Measurements from ENCODE around the gene LCN2. TPM values are rescaled to one million over a fixed set of nuclear protein-coding genes. Genes with fewer than 3 reads are reported as not detected.

Gene LCN2
- total RNA-seq, 3 donors from 2014 or later = 16.8 to 456 (median 20.5) TPM

- no peak for ATAC-seq
- TF ChIP-seq, protein P1, sequence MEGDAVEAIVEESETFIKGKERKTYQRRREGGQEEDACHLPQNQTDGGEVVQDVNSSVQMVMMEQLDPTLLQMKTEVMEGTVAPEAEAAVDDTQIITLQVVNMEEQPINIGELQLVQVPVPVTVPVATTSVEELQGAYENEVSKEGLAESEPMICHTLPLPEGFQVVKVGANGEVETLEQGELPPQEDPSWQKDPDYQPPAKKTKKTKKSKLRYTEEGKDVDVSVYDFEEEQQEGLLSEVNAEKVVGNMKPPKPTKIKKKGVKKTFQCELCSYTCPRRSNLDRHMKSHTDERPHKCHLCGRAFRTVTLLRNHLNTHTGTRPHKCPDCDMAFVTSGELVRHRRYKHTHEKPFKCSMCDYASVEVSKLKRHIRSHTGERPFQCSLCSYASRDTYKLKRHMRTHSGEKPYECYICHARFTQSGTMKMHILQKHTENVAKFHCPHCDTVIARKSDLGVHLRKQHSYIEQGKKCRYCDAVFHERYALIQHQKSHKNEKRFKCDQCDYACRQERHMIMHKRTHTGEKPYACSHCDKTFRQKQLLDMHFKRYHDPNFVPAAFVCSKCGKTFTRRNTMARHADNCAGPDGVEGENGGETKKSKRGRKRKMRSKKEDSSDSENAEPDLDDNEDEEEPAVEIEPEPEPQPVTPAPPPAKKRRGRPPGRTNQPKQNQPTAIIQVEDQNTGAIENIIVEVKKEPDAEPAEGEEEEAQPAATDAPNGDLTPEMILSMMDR (IDR thresholded peaks at IDR 0.05) = no peak
- DNase-seq = no peak
Observed at GRCh38 chr9:128148509-128149000, 698 bp upstream of the LCN2 start.

GRCh38 chr9:128149951-128150593, 819 bp downstream of the LCN2 start:
- H3K36me3 ChIP-seq (ENCODE audit: low read depth) = no peaks in the 10 kb centered on the region
- no peak overlapping the region for H3K4me3 ChIP-seq
- ATAC-seq (no peak), DNase-seq (peak in 2 of 3 donors; percentile 39 to 55)
- TF ChIP-seq, protein P1 (IDR thresholded peaks at IDR 0.05) = no peak
- H3K9me3 ChIP-seq = no peaks in the 10 kb centered on the region
- intact Hi-C loops (cut with DNase I, micrococcal nuclease) = no loop called here
- H3K4me1 ChIP-seq (ENCODE audit: low read depth) = peaks cover 21% of the 10 kb centered on the region

More at GRCh38 chr9:128148509-128149000, 698 bp upstream of the LCN2 start:
- Histone ChIP-seq H3K4me3 (no peak overlapping the region), H3K36me3 (ENCODE audit: low read depth) (no peaks in the 10 kb centered on the region), H3K4me1 (ENCODE audit: low read depth) (peaks cover 27% of the 10 kb centered on the region), H3K9me3 (no peaks in the 10 kb centered on the region)
- intact Hi-C loops (cut with DNase I, micrococcal nuclease) = no loop called here

- no peaks in the 10 kb centered on the region for H3K36me3 ChIP-seq (ENCODE audit: low read depth)
- H3K4me3 ChIP-seq = no peak overlapping the region
- peaks cover 21% of the 10 kb centered on the region for H3K4me1 ChIP-seq (ENCODE audit: low read depth)
- H3K9me3 ChIP-seq = no peaks in the 10 kb centered on the region
- peak; percentile 51 for ATAC-seq
- intact Hi-C loops (cut with DNase I, micrococcal nuclease) = no loop called here
- TF ChIP-seq, protein P1 (IDR thresholded peaks at IDR 0.05) = no peak
- peak; percentile 42 to 82 (median 65) for DNase-seq
Observed at GRCh38 chr9:128150594-128151308, 1.5 kb downstream of the LCN2 start.

DNA sequence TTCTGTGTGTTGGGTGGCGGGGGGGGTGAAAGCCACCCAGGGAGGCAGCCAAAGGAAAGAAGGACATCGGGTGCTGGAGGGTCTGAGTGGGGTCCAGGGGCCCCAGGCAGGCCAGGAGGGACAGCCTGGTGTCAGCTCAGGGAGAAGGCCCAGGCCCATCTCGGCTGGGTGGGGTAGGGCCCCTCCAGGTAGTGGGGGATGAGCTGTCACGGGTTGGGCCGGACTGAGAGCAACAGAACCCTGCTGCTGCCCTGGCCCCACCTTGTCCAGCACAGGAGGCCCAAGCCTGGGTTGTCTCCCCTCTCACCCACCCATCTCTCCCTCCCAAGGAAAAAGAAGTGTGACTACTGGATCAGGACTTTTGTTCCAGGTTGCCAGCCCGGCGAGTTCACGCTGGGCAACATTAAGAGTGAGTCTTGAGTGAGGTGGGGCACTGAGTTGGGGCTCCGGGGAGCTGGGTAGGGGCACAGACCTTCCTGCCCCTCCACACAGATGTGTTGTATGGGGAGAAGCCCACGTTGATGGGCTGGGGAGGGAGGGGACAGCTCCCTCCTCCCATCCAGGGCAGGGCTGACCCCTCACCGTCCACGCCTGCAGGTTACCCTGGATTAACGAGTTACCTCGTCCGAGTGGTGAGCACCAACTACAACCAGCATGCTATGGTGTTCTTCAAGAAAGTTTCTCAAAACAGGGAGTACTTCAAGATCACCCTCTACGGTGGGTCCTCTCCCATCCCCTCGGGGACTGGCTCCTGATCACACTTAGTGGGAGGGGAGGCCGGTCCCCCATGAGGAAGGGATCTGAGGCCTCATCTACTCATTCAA, 2.3 kb downstream of the LCN2 start:
- DNase-seq = peak in 2 of 3 donors; percentile 25 to 50
- TF ChIP-seq, protein P1 (IDR thresholded peaks at IDR 0.05) = no peak
- H3K36me3 ChIP-seq (ENCODE audit: low read depth) = no peaks in the 10 kb centered on the region
- intact Hi-C loops (cut with DNase I, micrococcal nuclease) = no loop called here
- no peaks in the 10 kb centered on the region for H3K9me3 ChIP-seq
- no peak for ATAC-seq
- peaks cover 21% of the 10 kb centered on the region for H3K4me1 ChIP-seq (ENCODE audit: low read depth)
- H3K4me3 ChIP-seq = no peak overlapping the region
